GM19240 (cell line): ENCODE data around the gene BTNL8.
"Not testable (repeated sequence)": the region's sequence is repeated elsewhere in the genome, so short reads cannot be mapped to it uniquely, and the experiment has no call there.

ENCODE experiments used
- DNase-seq: peaks from one replicate; pipeline ENCODE4 v3.0.0; 2011; ENCODE audit warnings: low spot score; ENCODE audit not compliant: insufficient read length

The BTNL8 gene

DNA sequence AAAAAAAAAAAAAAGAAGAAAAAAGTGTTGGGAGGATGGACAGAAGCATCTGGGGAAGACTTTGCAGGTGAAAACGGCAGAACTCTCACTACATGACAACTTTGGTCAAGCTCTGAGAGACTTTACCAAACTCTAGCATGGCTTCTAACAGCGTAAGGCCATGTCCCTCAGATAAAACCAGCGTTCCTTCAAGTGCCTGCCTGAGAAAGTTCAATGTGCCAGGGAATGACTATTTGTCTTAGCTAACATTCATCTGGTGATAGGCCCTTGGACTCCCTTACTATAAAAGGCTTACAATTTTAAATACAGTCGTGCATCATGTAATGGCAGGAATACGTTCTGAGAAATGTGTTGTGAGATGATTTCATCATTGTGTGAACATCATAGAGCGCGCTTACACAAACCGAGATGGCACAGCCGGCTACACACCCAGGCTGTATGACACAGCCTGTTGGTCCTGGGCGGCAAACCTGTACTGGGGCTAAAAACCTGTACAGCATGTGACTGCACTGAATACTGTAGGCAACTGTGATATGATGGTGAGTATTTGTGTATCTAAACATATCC lies 23.0 kb upstream of the BTNL8 start:
- no peak for DNase-seq

DNA sequence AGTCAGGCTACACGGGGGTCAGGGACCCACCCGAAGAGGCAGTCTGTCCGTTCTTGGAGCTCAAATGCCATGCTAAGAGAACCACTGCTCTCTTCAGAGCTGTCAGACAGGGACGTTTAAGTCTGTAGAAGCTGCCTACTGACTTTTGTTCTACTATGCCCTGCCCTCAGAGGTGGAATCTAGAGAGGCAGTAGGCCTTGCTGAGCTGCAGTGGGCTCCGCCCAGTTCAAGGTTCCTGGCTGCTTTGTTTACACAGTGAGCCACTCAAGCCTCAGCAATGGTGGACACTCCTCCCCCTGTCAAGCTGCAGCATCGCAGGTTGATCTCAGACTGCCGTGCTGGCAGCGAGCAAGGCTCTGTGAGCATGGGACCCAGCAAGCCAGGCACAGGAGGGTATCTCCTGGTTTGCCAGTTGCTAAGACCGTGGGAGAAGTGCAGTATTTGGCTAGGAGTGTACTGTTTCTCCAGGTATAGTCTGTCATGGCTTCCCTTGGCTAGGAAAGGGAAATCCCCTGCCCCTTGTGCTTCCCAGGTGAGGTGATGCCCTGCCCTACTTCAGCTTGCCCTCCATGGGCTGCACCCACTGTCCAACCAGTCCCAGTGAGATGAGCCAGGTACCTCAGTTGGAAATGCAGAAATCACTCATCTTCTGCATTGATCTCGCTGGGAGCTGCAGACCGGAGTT lies 13.0 kb upstream of the BTNL8 start:
- not testable (repeated sequence) for DNase-seq

DNA sequence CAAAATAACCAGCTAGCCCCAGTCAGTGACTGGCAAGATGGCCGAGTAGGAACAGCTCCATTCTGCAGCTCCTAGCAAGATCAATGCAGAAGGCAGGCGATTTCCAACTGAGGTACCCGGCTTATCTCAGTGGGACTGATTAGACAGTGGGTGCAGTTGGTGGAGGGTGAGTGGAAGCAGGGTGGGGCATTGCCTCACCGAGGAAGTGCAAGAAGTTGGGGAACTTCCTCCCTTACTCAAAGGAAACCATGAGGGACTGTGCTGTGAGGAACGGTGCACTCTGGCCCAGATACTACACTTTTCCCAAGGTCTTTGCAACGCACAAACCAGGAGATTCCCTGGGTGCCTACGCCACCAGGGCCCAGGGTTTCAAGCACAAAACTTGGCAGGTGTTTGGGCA lies 9.6 kb upstream of the BTNL8 start:
- no peak for DNase-seq

DNA sequence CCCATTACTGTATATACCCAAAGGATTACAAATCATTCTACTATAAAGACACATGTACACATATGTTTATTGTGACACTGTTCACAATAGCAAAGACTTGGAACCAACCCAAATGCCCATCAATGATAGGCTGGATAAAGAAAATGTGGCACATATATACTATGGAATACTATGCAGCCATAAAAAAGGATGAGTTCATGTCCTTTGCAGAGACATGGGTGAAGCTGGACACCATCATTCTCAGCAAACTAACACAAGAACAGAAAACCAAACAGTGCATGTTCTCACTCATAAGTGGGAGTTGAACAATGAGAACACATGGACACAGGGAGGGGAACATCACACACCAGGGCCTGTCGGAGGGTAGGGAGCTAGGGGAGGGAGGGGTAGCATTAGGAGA lies 3.6 kb upstream of the BTNL8 start:
- DNase-seq: not testable (repeated sequence)

DNA sequence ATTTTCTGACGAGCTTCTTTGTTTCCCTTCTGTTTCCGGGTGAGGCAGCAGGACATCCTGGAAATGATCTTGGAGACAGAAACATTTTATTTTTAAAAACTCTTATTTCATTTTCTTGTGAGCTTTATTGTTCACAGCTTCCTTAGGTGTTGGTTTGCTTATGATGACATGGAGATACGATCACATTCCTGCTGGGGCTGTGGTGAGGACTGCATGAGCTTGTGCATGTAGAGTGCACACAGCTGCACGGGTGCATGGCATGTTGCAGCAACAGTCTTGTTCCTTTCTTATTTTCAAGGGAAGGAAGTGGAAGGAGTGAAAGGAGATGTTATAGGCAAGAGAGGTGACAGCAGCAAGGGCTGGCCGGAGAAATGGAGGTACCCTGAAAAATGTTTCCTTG lies 1.2 kb downstream of the BTNL8 start:
- no peak for DNase-seq

DNA sequence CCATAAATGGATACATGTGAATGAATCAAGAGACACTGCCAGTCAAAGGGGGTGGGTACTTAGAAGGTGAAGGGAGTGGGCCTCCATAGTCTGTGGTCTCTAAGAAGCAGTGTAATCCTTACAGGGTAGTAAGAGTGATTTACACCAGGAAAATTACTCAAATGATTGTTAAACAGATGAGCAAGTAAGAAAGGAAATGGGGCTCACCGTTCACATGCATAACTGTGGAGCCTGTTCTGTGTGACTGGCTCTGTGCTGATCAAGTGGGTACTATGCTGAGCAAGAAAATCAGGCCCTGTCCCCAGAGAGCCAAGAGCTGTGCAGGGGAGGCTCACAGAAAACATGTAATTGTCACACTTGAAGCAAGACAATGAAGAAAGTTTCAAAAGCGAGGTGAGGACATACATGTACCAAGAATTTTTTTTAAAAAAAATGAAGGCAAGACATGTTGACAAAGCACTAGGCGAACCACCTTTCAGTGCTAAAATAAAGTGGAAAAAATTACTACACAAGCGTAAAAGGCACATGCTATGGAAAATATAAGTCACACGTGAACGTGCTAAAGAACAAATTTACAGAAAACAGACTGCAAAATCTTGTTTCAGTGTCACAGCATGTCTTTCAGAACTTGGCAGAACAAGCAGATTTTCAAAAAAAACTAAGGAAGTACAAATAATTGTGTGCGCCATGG lies 2.5 kb downstream of the BTNL8 start:
- no peak for DNase-seq

DNA sequence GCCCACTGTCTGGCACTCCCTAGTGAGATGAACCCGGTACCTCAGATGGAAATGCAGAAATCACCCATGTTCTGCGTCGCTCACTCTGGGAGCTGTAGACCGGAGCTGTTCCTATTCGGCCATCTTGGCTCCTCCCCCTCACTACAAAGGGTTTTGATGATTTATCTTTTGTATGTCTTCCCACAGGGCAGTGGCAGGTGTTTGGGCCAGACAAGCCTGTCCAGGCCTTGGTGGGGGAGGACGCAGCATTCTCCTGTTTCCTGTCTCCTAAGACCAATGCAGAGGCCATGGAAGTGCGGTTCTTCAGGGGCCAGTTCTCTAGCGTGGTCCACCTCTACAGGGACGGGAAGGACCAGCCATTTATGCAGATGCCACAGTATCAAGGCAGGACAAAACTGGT lies 9.4 kb downstream of the BTNL8 start:
- no peak for DNase-seq

DNA sequence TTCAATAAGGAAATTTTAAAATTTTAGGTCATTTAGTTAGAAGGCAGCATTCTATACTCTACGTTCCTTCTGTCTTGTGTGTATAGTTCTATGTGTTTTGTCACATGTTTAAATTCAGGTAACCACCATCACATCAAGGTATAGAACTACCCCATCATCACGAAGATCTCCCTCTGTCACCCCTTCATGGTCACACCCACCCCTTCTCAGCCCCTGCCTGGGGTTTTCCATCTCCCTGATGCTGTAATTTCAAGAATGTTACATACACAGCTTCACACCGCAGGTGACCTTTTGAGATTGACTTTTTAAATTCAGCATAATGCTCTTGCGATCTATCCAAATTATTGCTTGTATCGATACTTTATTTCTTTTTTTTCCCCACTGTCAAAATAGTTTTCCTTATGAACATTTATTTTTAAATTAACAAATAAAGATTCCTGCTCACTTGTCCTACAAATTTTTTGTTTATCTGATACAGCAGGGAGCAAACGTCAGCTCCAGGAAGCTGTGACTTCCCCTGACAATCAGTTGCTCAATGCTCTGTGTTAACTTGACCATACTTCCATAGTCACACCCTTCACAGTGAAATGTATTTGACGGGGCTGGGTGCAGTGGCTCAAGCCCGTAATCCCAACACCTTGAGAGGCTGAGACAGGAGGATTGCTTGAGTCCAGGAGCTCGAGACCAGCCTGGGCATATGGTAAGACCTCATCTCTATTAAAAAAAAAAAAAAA lies 10.2 kb downstream of the BTNL8 start:
- no peak for DNase-seq

DNA sequence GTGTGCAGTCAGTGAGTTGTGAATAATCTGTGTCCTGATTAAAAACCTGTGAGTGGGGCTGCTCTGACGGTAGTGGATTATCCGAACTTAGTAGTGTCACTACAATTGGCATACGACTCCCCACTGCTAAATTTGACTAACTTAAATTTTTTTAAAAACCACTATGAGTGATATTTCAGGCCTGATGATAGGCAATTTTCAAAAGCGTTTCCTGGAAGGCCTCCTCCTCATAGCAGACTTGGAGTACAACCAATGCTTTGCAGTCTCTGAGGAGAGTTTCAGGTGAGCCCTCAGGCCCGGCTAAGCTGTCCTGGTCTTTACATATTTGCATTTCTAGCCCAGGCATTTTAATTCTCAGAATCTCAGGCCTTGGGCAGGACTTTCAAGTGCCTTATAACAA lies 10.8 kb downstream of the BTNL8 start:
- no peak for DNase-seq

DNA sequence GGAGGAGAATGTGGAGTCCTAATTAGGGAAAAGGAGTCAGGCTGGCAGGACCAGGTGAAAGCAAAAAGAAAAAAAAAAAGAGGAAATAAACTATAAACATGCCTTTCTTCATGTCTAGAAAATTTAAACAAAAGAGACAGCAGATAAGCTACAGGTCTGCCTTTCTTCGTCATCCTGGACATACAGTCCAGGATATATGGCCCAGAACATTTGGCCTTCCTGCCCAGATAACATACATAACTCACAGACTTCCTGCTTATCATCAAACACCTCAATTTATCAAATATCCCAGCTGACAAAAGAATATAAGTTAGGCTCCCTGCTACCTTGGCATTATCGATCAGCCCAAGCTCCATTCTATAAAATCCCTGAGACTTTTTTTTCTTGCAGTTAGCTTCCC lies 11.2 kb downstream of the BTNL8 start:
- no peak for DNase-seq

DNA sequence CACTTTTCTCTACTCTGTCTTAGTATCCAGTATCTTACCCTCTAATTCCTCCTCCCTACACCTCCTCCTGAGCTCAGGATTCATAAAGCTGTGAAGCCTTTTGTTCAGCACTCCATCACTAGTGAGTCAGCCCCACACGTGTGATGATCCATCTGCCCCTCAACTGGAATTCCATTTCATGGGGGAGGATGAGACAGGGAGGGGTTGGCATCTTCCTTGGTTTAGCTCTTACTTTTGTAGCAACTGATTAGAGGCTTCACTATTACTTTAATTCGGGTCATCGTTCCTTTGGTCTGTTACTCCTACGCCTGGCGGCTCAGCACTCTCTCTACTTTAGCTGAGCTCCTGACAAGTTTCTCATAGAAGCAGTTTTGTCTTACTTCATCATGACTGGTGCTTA lies 11.8 kb downstream of the BTNL8 start:
- DNase-seq: no peak

DNA sequence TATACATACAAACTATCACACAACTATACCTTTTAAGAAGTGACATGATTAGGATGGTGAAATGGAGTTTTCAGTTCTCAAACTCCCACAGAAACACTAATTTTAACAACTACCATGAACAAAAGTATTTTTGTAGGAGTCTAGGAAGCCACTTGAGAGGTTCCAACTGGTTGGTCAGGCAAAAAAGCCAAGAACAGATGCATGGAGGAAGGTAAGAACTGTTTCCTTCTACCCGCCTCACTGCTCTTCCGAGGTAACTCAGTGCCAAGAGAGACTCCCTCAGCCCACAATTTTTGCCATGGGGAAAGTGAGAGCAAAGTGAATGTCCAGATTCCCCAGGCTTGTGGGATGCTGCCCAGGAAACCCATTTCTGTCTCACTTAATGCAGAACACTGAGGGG lies 15.7 kb downstream of the BTNL8 start:
- no peak for DNase-seq

DNA sequence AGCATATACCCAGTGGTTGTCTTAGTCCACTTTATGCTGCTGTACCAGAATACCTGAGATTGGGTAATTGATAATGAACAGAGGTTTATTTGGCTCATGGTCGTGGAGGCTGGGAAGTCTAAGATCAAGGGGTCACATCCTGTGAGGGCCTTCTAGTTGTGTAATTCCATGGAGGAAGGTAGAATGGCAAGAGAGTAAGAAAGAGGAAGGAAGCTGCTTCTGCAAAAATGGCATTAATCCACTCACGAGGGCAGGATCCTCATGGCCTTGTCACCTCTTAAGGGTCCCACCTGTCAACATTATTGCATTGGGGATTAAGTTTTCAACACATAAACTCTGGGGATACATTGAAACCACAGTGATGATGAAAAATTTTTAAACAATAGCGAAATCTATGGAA lies 17.0 kb downstream of the BTNL8 start:
- no peak for DNase-seq

DNA sequence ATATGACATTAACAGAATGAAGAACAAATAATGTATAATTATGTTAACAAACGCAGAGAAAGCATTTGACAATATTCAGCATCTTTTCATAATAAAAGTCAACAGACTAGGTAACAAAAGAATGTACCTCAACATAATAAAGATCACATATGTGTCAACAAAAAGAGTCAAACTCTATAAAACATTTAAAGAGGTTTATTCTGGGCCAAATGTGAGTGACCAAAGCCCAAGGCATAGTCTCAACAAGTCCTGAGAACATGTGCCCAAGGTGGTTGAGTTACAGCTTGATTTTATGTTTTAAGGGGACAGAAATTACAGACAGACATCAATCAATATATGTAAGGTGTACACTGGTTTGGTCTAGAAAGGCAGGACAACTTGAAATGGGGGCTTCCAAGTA lies 19.4 kb downstream of the BTNL8 start:
- no peak for DNase-seq

DNA sequence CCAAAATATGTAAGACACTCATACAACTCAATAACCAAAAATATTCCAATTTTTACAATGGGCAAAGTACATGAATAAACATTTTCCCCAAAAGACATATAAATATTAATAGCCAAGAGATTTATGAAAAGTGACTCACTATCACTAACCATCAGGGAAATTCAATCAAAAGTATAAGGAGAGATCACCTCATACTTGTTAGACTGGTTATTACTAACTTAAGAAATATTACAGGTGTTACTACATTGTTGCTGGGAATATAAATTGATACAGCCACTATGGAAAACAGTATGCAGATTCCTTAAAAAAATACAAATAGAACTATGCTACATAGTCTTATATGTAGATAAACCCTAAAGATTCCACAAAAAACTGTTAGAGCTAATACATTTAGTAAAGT lies 21.8 kb downstream of the BTNL8 start:
- no peak for DNase-seq

DNA sequence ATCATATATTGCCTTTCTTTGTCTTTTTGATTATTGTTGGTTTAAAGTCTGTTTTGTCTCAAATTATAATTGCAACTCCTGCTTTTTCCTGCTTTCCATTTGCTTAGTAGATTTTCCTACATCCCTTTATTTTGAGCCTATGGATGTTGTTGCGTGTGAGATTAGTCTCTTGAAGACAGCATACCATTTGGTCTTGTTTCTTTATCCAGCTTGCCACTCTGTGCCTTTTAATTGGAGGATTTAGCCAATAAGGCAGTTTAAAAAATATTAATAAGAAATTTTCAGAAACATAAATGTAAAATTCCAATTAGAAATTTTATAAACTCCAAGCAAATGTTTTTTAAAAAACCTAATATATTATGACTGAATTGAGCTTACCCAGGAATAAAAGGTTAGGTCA lies 24.0 kb downstream of the BTNL8 start:
- DNase-seq: no peak

DNA sequence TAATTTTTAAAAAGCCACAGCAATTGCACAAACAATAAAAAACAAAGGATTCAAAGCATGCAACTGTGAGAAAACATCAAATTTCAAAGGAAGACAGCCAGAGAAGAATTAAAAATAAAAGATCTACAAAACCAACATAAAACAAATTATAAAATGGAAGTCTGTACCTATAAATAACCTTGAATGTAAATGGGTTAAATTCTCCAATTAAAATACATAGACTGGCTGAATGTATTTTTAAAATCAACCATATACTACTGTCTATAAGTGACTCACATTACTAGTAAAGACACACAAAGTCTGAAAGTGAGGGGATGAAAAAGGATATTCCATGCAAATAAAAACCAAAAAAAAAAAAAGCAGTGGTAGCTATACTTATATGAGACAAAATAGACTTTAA lies 33.7 kb downstream of the BTNL8 start:
- DNase-seq: no peak

DNA sequence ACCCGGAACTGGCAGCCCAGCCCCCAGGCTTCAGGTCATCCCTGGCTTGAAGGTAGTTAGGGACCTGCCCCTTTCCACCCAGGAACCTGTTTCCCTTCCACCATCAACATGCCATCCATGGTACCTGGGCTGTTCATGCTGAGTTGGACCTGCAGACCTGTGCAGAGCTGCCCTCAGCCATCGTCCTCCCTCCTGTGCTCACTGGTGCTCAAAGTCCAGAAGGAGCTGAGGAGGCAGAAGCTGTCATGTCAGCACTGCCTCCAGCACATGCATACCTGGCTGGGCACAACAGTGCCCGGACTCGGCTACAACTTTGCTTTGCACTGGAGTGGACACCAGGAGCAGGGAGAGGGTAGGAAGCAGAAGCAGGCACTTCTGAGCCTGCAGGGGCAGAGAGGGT lies 36.2 kb downstream of the BTNL8 start:
- no peak for DNase-seq

DNA sequence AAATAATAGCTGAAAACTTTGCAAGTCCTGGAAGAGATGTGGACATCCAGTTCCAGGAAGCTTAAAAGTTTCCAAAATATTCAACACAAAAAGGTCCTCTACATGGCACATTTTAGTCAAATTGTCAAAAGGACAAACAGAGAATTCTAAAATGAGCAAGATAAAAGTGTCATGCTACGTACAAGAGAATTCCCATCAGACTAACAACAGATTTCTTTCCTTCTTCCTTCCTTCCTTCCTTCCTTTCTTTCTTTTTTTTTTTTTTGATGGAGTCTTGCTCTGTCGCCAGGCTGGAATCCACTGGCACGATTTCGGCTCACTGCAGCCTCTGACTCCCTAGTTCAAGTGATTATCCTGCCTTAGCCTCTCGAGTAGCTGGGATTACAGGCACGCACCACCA lies 39.3 kb downstream of the BTNL8 start:
- DNase-seq: no peak

DNA sequence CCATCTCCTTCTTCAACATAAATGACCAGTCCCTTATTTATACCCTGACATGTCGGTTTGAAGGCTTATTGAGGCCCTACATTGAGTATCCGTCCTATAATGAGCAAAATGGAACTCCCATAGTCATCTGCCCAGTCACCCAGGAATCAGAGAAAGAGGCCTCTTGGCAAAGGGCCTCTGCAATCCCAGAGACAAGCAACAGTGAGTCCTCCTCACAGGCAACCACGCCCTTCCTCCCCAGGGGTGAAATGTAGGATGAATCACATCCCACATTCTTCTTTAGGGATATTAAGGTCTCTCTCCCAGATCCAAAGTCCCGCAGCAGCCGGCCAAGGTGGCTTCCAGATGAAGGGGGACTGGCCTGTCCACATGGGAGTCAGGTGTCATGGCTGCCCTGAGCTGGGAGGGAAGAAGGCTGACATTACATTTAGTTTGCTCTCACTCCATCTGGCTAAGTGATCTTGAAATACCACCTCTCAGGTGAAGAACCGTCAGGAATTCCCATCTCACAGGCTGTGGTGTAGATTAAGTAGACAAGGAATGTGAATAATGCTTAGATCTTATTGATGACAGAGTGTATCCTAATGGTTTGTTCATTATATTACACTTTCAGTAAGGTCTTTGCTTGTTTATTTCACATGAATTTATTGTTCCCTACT lies 51.5 kb downstream of the BTNL8 start:
- no peak for DNase-seq

DNA sequence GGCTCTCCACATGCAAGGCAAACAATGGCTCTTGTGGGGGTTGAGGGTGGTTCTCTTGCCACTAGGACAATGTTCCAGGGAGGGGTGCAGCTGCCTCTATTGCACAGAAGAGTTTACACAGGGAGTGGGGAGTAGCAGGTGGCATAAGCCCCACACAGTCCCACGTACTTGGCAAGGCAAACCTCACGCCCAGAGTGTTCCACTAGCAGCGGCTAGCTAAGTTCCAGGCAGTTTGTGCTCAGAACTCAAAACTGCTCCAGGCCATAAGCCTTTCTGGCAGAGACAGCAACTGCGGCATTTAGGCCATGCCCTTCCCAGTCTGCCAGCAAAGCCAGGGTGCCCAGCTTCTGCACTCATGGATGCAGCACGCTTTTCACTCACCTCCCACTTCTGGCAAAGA lies 60.7 kb downstream of the BTNL8 start:
- DNase-seq: no peak

DNA sequence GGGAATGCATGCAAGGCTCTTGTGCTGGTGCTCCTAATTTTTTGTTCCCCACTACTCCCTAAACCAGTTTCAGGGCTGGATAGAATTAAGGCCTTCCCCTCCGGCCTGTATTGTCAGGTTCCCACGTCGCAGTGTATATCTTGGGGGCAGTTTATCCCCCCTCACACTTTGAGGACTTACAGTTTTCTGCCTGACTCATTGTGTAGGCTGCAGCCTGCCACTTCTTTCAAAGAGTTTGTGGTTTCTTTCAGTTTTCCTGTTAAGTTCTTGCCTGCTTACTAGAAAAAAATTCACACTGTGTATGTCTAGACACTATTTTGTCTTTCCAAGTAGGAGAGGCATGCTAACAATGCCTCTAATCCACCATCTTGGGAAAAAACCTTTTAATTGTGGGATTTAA lies 61.2 kb downstream of the BTNL8 start:
- DNase-seq: no peak
